Sigmoid colon (tissue), 4 donors: Measurements from ENCODE around the gene BCR.

ENCODE experiments used
- CTCF ChIP-seq, 4 experiments: fragments of 450-650 bp in 3 of 4; fragments of 200-600 bp in 1 of 4; IDR thresholded peaks; one replicate each; pipeline ENCODE4 v1.5.1; 2016 to 2019; ENCODE audit warnings: antibody characterized with exemption in 4 of 4, mild to moderate bottlenecking in 3 of 4, moderate library complexity in 2 of 4
- EP300 ChIP-seq, 4 donors: sonication (generic); formaldehyde crosslinking; IDR thresholded peaks; one replicate each; pipeline ENCODE4 v1.6.1; 2017; ENCODE audit warnings: antibody characterized with exemption in 4 of 4
- POLR2A ChIP-seq, 2 donors: fragments of 450-650 bp; IDR thresholded peaks; one replicate each; pipeline ENCODE4 v1.6.1; 2016; ENCODE audit warnings: antibody characterized with exemption in 2 of 2, mild to moderate bottlenecking in 2 of 2, moderate library complexity in 2 of 2

- TF ChIP-seq POLR2A (IDR thresholded peaks at IDR 0.05) (no peak), CTCF (IDR thresholded peaks at IDR 0.05) (no peak), EP300 (IDR thresholded peaks at IDR 0.05) (no peak)
Observed at GRCh38 chr22:23218867-23219251, 38.5 kb downstream of the BCR start.
